Hippocampal formation (tissue), 2 donors: Measurements from ENCODE around the gene NFATC1.

Source experiments
- DNase-seq, 2 donors: peaks; one replicate each; lab custom pipeline; 2025; lab: John Stamatoyannopoulos, UW

Gene NFATC1

DNA sequence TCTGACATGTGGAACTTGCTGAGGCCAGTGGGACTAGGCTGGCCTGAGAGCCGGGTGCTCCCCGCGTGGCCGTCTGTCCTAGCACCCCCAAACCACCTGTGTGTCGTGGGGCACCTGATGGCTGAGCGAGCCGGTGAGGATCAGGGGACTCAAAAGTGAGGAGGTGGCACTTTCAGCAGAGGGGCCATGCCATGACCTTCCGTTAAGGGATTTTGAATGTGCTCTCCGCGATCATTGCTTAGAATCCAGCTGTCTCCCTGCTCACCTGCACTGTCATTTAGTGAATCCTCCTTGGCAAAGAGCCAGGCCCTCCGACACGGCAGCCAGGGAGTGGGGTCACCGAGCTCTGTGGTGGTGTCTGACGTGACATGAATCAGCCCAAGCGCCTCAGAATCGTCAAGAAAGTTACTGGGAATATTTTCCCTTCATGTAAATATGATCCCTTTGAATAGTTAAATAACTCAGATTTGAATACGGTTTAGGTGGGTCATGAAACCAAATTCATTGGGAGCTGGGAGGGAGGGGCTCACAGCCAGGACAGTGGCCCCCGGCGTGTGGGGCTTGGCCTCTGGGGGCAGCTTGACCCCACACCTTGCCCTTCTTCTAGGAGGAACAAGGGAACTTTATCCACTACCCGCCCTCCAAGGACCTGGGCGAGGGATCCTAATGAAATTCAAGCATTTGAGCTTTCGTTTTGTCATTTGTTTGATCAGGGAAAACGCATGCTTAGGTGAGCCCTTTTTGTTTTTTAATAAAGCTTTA is 9.5 kb downstream of the NFATC1 start:
- DNase-seq, result no peak

DNA sequence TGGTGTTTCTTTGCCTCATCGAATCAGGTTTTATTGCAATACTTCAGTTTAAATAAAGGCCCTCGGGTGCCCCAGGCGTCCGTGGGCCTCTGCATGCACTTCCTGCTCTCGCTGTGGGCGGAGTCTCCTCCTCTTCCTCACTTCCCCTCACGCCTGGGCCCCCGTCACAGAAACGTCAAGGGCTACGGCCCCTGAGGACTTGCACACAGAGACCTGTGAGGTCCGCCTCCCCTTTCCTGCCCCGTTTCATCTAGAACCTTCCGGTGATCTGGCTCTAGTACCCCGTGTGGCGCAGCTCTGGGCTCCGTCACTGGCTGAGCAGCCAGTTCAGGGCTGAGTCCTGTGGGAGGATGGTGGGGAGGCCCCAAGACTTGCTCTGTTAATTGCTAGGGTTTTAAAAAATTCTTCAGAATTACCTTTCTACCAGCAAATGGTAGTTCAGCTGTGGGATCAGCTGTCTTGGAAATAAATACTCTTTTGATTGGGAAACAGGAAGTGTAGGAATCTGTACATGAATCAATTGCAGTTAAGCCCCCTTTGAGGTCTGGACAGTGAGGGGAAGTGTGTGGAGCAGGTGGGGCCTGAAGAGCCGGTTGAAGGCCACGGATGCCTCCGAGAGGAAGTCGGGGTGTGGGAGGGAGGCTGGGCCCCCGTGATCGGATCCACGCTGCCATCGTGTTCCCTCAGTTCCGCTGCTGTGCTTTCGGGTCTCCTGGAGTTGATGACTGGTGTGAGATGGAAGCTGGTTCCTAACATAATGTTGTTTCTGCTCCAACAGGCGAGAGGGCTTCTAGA is 10.2 kb downstream of the NFATC1 start:
- DNase-seq, result peak in 1 of 2 donors; percentile 29

- no peak for DNase-seq
These were observed 11.0 kb downstream of the NFATC1 start for GRCh38 chr18:79406708-79407107.

DNA sequence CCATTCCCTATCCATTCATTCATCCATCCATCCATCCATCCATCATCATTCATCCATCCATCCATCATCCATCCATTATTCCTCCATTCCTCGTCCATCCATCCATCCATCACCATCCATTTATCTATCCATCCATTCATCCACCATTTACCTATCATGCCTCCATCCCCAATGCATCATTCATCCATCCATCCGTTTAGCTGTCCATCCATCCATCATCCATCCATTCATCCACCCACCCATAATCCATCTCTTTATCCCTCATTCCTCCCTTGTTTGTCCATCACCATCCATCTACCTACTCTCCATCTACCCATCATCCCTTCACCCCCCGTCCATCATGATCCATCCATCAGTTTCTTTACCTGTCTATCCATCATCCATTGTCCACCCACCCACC is 13.6 kb downstream of the NFATC1 start:
- no peak for DNase-seq

GRCh38 chr18:79410171-79410641 is 14.5 kb downstream of the NFATC1 start:
- no peak for DNase-seq

GRCh38 chr18:79410731-79411613 is 15.2 kb downstream of the NFATC1 start:
- DNase-seq, result no peak

- no peak for DNase-seq
These were observed 16.1 kb downstream of the NFATC1 start for GRCh38 chr18:79411614-79412526.

- DNase-seq, result no peak
These were observed 17.3 kb downstream of the NFATC1 start for GRCh38 chr18:79413025-79413424.

DNA sequence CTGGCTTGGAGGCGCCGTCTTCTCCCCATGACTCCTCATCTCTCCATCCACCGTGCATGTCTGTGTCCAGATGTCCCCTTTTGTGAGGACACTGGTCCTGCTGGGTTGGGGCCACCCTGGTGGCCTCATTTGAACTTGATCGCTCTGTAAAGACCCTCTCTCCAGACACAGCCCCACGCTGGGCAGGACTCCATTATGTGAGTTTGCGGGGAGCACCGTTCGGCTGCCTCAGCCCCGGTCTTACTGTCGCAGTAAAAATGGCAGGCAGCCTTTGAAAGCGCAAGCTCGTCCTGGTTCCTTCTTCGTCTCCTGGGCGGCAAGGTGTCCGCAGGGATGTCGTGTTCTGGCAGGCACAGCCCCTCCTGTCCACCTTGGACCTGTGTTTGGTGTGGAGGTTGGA is 17.7 kb downstream of the NFATC1 start:
- DNase-seq, result no peak

- DNase-seq, result no peak
These were observed 18.2 kb downstream of the NFATC1 start for GRCh38 chr18:79413901-79414300.

DNA sequence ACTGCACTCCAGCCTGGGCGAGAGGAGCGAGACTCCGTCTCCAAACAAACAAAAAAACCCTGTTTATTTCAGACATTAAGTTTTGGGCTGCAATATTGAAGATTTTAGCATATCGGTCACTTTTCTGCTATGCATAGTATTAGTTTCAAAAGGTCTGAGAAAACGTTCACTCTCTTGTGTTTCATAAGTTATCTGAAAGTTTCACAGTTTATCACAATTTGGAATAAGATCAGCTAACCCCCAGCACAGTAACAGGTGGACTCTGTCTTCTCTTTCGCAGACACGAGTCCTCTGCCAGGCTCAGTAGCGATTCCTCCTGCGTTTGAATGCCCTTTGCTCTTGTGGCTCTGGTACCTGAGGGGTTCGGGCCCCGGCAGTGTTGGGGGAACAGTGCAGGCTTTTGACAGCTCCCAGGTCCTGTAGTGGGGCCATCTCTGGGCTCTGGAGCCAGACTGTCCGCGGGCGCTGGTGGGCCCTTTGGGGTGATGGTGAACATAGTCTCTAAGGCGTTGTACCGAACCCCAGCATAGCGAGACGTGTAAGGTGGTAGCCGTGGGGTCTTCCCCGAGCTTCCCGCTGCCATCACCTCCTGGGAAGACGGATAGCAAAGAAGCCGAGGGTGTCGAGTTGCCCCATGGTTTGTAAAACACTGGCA is 20.4 kb downstream of the NFATC1 start:
- DNase-seq, result no peak

GRCh38 chr18:79416677-79417052 is 20.9 kb downstream of the NFATC1 start:
- no peak for DNase-seq

DNA sequence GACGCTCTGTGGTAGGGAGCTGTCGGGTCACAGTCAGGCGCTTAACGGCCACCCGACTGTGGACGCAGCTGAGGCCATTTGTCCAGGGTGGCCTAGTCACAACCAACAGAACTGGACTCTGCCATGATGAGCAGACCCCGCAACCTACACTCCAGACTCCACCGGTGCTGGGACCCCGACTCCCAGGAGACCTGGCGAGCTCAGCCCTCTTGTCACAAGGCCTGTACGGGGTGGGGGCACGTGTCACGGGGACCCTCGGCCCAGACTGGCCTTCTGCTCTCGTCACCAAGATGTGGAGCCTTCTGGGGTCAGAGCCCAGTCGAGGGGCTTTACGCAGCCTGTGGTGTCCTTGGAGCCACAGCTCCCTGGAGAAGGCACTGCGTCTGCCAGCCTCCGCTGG is 22.5 kb downstream of the NFATC1 start:
- DNase-seq, result no peak

DNA sequence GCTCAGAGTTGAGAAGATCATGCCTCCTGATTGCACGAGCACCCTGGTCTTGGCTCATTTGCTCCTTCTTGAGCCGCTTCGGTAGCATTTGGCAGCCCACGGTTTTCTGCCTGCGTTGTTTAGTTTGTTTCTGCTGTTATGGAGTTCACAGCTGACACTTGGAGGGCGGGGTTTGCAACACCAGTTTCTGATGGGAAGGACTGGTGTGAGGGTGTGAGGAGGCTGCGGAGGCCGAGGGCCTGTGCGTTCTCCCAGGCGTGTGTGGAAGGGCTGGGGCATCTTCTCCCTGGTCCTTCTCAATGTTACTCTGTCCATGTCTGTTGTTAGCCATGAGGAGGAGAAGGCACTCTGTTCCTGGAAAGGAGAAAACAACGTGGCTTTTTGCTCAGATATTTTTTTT is 22.9 kb downstream of the NFATC1 start:
- no peak for DNase-seq

GRCh38 chr18:79420033-79420745 is 24.5 kb downstream of the NFATC1 start:
- no peak for DNase-seq

- DNase-seq, result no peak
These were observed 25.6 kb downstream of the NFATC1 start for GRCh38 chr18:79421275-79421857.

GRCh38 chr18:79422022-79422782 is 26.5 kb downstream of the NFATC1 start:
- DNase-seq, result no peak

DNA sequence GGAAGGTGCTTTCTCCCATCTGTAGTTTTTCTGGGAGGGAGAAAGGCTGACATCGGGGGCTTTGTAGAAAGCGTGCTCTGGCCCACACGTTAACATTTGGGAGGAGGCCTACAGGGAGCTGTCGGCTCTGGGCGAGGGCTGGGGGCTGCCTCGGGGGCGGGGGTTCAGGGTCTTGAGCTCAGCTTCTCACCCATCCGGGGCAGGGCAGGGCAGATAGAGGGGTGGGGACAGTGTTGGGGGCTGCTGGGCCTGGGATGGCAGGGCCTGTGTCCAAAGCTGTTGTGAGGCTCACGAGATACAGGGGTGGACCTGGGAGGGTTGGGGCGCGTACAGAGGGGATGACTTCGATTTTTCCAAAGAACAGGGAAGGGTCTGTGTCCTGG is 27.0 kb downstream of the NFATC1 start:
- no peak for DNase-seq
